Smooth muscle cell (in vitro differentiated cells): ENCODE results near the gene UNC80. TPM values are rescaled to one million over a fixed set of nuclear protein-coding genes. Genes with fewer than 3 reads are reported as not detected.

Experiments used
- DNase-seq: peaks from one replicate; lab custom pipeline; 2025; ENCODE audit not compliant: unreplicated experiment; lab: John Stamatoyannopoulos, UW
- H2AFZ ChIP-seq: fragments of 200-600 bp; sonication (generic); 2 replicates; pipeline ENCODE4 v1.6.0; 2016; ENCODE audit warnings: antibody characterized with exemption, low read depth, mild to moderate bottlenecking
- H3F3A ChIP-seq: fragments of 200-600 bp; sonication (generic); 2 replicates; pipeline ENCODE4 v1.6.0; 2017; ENCODE audit warnings: antibody characterized with exemption, low read depth
- H3K27ac ChIP-seq: fragments of 200-600 bp; sonication (generic); 2 replicates; pipeline ENCODE4 v1.5.1; 2016; ENCODE audit warnings: low read depth, mild to moderate bottlenecking
- H3K27me3 ChIP-seq: fragments of 200-600 bp; sonication (generic); 2 replicates; pipeline ENCODE4 v1.6.1; 2016; ENCODE audit warnings: low read depth, mild to moderate bottlenecking
- H3K36me3 ChIP-seq: fragments of 200-600 bp; sonication (generic); 2 replicates; pipeline ENCODE4 v1.5.1; 2016; ENCODE audit warnings: low read depth
- H3K4me1 ChIP-seq: fragments of 200-600 bp; sonication (generic); 2 replicates; pipeline ENCODE4 v1.5.1; 2016; ENCODE audit warnings: low read depth
- H3K4me2 ChIP-seq: fragments of 200-600 bp; sonication (generic); 2 replicates; pipeline ENCODE4 v1.6.0; 2016; ENCODE audit warnings: mild to moderate bottlenecking
- H3K4me3 ChIP-seq: fragments of 200-600 bp; sonication (generic); 2 replicates; pipeline ENCODE4 v1.5.1; 2016; ENCODE audit warnings: mild to moderate bottlenecking
- H3K79me2 ChIP-seq: fragments of 200-600 bp; sonication (generic); 2 replicates; pipeline ENCODE4 v1.6.0; 2016; ENCODE audit warnings: low read depth, mild to moderate bottlenecking
- H3K9ac ChIP-seq: fragments of 200-600 bp; sonication (generic); 2 replicates; pipeline ENCODE4 v1.6.0; 2016; ENCODE audit warnings: low read depth
- H3K9me3 ChIP-seq: fragments of 200-600 bp; sonication (generic); replicated peaks from 2 replicates; pipeline ENCODE4 v1.5.1; 2016; ENCODE audit warnings: low read depth
- H4K20me1 ChIP-seq: fragments of 200-600 bp; sonication (generic); 2 replicates; pipeline ENCODE4 v1.6.0; 2016; ENCODE audit warnings: low read depth
- WGBS: methylation state at CpG from one replicate; pipeline ENCODE4 v1.1.7; 2016; ENCODE audit warnings: low lambda C conversion rate; 5-methylcytosine and 5-hydroxymethylcytosine counted together
- polyA plus RNA-seq: library from polyadenylated mRNA; unstranded; fragments of >200 nt; fragmentation: Nextera tagmentation; extraction: Ambion mirVana; gene quantifications from 2 replicates; pipeline ENCODE4 v1.2.1, GENCODE V29; 2016
- total RNA-seq: library from RNA; depleted of rRNA; stranded (reverse); fragments of >200 nt; gene quantifications from 2 replicates; pipeline ENCODE4 v1.2.3, GENCODE V29; 2014
- TF ChIP-seq, protein P1 (sequence below): fragments of 200-600 bp; sonication (generic); IDR thresholded peaks from 2 replicates; pipeline ENCODE4 v1.5.1; 2017; ENCODE audit warnings: borderline replicate concordance, mild to moderate bottlenecking, antibody characterized with exemption; ENCODE audit not compliant: insufficient read depth, poor library complexity, severe bottlenecking

Gene UNC80
- total and polyA plus RNA-seq, 2 experiments from 2014 or later: not detected

- Histone ChIP-seq H2AFZ (no peak overlapping the region), H3K4me3 (no peak overlapping the region), H3K4me2 (no peak overlapping the region), H3K9me3 (no peaks in the 10 kb centered on the region), H3K27ac (no peak overlapping the region), H3F3A (no peaks in the 10 kb centered on the region), H3K27me3 (peaks cover 4% of the 10 kb centered on the region), H3K36me3 (no peaks in the 10 kb centered on the region), H3K79me2 (no peaks in the 10 kb centered on the region), H3K4me1 (no peaks in the 10 kb centered on the region), H4K20me1 (no peaks in the 10 kb centered on the region), H3K9ac (no peak overlapping the region)
- TF ChIP-seq, protein P1, sequence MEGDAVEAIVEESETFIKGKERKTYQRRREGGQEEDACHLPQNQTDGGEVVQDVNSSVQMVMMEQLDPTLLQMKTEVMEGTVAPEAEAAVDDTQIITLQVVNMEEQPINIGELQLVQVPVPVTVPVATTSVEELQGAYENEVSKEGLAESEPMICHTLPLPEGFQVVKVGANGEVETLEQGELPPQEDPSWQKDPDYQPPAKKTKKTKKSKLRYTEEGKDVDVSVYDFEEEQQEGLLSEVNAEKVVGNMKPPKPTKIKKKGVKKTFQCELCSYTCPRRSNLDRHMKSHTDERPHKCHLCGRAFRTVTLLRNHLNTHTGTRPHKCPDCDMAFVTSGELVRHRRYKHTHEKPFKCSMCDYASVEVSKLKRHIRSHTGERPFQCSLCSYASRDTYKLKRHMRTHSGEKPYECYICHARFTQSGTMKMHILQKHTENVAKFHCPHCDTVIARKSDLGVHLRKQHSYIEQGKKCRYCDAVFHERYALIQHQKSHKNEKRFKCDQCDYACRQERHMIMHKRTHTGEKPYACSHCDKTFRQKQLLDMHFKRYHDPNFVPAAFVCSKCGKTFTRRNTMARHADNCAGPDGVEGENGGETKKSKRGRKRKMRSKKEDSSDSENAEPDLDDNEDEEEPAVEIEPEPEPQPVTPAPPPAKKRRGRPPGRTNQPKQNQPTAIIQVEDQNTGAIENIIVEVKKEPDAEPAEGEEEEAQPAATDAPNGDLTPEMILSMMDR: no peak
- no peak for DNase-seq
Measured at GRCh38 chr2:209762563-209762962, 9.1 kb upstream of the UNC80 start.

GRCh38 chr2:209763106-209763505 lies 8.5 kb upstream of the UNC80 start:
- Histone ChIP-seq H3K9me3 (no peaks in the 10 kb centered on the region), H4K20me1 (no peaks in the 10 kb centered on the region), H3F3A (no peaks in the 10 kb centered on the region), H3K36me3 (no peaks in the 10 kb centered on the region), H3K27ac (no peak overlapping the region), H3K27me3 (peaks cover 4% of the 10 kb centered on the region), H3K79me2 (no peaks in the 10 kb centered on the region), H3K4me2 (no peak overlapping the region), H3K9ac (no peak overlapping the region), H3K4me1 (no peaks in the 10 kb centered on the region), H2AFZ (no peak overlapping the region), H3K4me3 (no peak overlapping the region)
- WGBS: 74% methylated on average over 3 of the region's 3 CpGs
- DNase-seq: no peak
- TF ChIP-seq, protein P1: no peak

GRCh38 chr2:209766613-209767012 lies 5.0 kb upstream of the UNC80 start:
- Histone ChIP-seq H2AFZ (no peak overlapping the region), H3K4me3 (no peak overlapping the region), H3K4me2 (no peak overlapping the region), H3F3A (no peaks in the 10 kb centered on the region), H3K27ac (no peak overlapping the region), H3K79me2 (no peaks in the 10 kb centered on the region), H3K36me3 (no peaks in the 10 kb centered on the region), H4K20me1 (no peaks in the 10 kb centered on the region), H3K9ac (no peak overlapping the region), H3K4me1 (peaks cover 3% of the 10 kb centered on the region), H3K27me3 (peaks cover 27% of the 10 kb centered on the region), H3K9me3 (no peaks in the 10 kb centered on the region)
- no peak for DNase-seq
- TF ChIP-seq, protein P1: no peak
- WGBS: 94% methylated on average over 1 of the region's 1 CpG

DNA sequence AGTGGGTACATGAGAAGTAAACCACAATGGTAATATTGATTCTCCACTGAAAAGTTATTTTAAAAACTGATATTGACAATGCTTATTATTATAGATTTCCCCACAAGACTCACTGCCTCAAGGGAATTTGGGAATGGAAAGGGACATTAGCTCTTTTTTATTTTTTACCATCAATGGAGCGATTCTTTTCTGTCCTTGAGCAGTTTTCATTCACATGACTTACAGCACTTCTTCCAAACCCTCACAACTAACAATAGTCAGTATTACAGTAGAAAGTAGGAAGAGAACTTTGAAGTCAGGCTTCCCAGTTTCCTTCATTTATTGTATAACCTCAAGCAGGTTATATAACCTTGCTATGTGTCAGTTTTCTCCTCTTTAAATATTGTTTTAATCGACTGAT lies 4.3 kb upstream of the UNC80 start:
- no peaks in the 10 kb centered on the region for H3K36me3 ChIP-seq

More for the DNA sequence above, 4.3 kb upstream of the UNC80 start:
- no peak for DNase-seq
- Histone ChIP-seq H3K9ac (no peak overlapping the region), H2AFZ (no peak overlapping the region), H3K27ac (no peak overlapping the region), H3K9me3 (no peaks in the 10 kb centered on the region), H3K79me2 (no peaks in the 10 kb centered on the region), H3K27me3 (peaks cover 29% of the 10 kb centered on the region), H3K4me3 (no peak overlapping the region), H3K4me1 (peaks cover 3% of the 10 kb centered on the region), H3K4me2 (no peak overlapping the region), H4K20me1 (no peaks in the 10 kb centered on the region), H3F3A (no peaks in the 10 kb centered on the region)
- TF ChIP-seq, protein P1: no peak
- WGBS: 58% methylated on average over 2 of the region's 2 CpGs
